Measurements from ENCODE around the gene ABLIM2.

ABLIM2 gene

GRCh38 chr4:8117278-8117682 lies 41.3 kb downstream of the ABLIM2 start:
- peak; percentile 30 to 58 for DNase-seq

- DNase-seq: no peak
These were observed 42.7 kb downstream of the ABLIM2 start for GRCh38 chr4:8115916-8116315.

GRCh38 chr4:8115203-8115520 lies 43.5 kb downstream of the ABLIM2 start:
- DNase-seq: no peak

GRCh38 chr4:8114456-8115202 lies 44.0 kb downstream of the ABLIM2 start:
- no peak for DNase-seq

GRCh38 chr4:8113611-8114377 lies 44.8 kb downstream of the ABLIM2 start:
- DNase-seq: no peak

GRCh38 chr4:8112672-8113071 lies 45.9 kb downstream of the ABLIM2 start:
- no peak for DNase-seq

GRCh38 chr4:8112036-8112576 lies 46.5 kb downstream of the ABLIM2 start:
- no peak for DNase-seq

- no peak for DNase-seq
These were observed 48.3 kb downstream of the ABLIM2 start for GRCh38 chr4:8110071-8110986.

- no peak for DNase-seq
These were observed 49.1 kb downstream of the ABLIM2 start for GRCh38 chr4:8109406-8110065.

- no peak for DNase-seq
These were observed 49.6 kb downstream of the ABLIM2 start for GRCh38 chr4:8108991-8109390.

GRCh38 chr4:8108261-8108660 lies 50.4 kb downstream of the ABLIM2 start:
- DNase-seq: no peak

- DNase-seq: no peak
These were observed 51.4 kb downstream of the ABLIM2 start for GRCh38 chr4:8107146-8107657.

GRCh38 chr4:8106451-8107025 lies 52.1 kb downstream of the ABLIM2 start:
- no peak for DNase-seq

- DNase-seq: no peak
These were observed 53.1 kb downstream of the ABLIM2 start for GRCh38 chr4:8105306-8106100.

- no peak for DNase-seq
These were observed 53.9 kb downstream of the ABLIM2 start for GRCh38 chr4:8104491-8105305.

- no peak for DNase-seq
These were observed 54.9 kb downstream of the ABLIM2 start for GRCh38 chr4:8103421-8104390.

- no peak for DNase-seq
These were observed 55.8 kb downstream of the ABLIM2 start for GRCh38 chr4:8102831-8103230.

GRCh38 chr4:8102076-8102355 lies 56.6 kb downstream of the ABLIM2 start:
- no peak for DNase-seq
